ENCODE measurements around the gene EML6. TPM values are rescaled to one million over a fixed set of nuclear protein-coding genes. Genes with fewer than 3 reads are reported as not detected.

The EML6 gene
- total RNA-seq, 1 experiment from 2014 or later: 1.5 TPM

- H3K4me1 ChIP-seq (ENCODE audit: insufficient read depth, low read length): no peaks in the 10 kb centered on the region
- Mint-ChIP-seq H3K36me3 (ENCODE audit: insufficient read depth in 1 of 3, low read depth in 3 of 3) (no peaks in the 10 kb centered on the region), H3K4me3 (no peak overlapping the region), H3K27me3 (ENCODE audit: low read depth) (no peaks in the 10 kb centered on the region), H3K9me3 (no peaks in the 10 kb centered on the region), H3K4me1 (no peaks in the 10 kb centered on the region), H3K27ac (no peak overlapping the region)
- H3K4me2 ChIP-seq (ENCODE audit: insufficient read depth, insufficient read length, low read length): no peak overlapping the region
- no peak overlapping the region for H3K23ac ChIP-seq (ENCODE audit: insufficient read length, low read depth, low read length)
- no peak for DNase-seq
- no peak overlapping the region for H2AK5ac ChIP-seq (ENCODE audit: insufficient read length, low read length)
- no peak overlapping the region for H3K14ac ChIP-seq (ENCODE audit: insufficient read depth, low read length)
- no CpG with 5 or more reads among the region's 4 CpGs for WGBS (ENCODE audit: extremely low coverage, insufficient read length, low lambda C conversion rate)
- H2AFZ ChIP-seq (ENCODE audit: low read length): no peak overlapping the region
- H3K23me2 ChIP-seq (ENCODE audit: insufficient read length, low read depth, low read length, poor library complexity, severe bottlenecking): no peaks in the 10 kb centered on the region
- no peak overlapping the region for H2BK15ac ChIP-seq (ENCODE audit: low read depth, low read length)
- H3K79me1 ChIP-seq (ENCODE audit: insufficient read depth, low read depth, low read length, poor library complexity, severe bottlenecking): no peaks in the 10 kb centered on the region
- no peak for TF ChIP-seq CTCF (conservative IDR thresholded peaks at IDR 0.05)
- no peaks in the 10 kb centered on the region for H4K20me1 ChIP-seq (ENCODE audit: control insufficient read depth, insufficient read depth, insufficient read length)
- H3K18ac ChIP-seq (ENCODE audit: insufficient read length, low read depth, low read length): no peak overlapping the region
- H2BK20ac ChIP-seq (ENCODE audit: low read depth, low read length, poor library complexity, severe bottlenecking): no peak overlapping the region
- H4K91ac ChIP-seq (ENCODE audit: insufficient read length, low read depth, low read length): no peak overlapping the region
- H2BK12ac ChIP-seq (ENCODE audit: insufficient read length, low read depth, low read length): no peak overlapping the region
- H4K5ac ChIP-seq (ENCODE audit: insufficient read length, low read depth, low read length): no peak overlapping the region
- H3K4ac ChIP-seq (ENCODE audit: low read depth, low read length): no peak overlapping the region
- H3K27me3 ChIP-seq (ENCODE audit: insufficient read depth, low read length): no peaks in the 10 kb centered on the region
- no peaks in the 10 kb centered on the region for H3K79me2 ChIP-seq (ENCODE audit: insufficient read depth, low read length)
- no peak overlapping the region for H2BK5ac ChIP-seq (ENCODE audit: insufficient read length, low read length)
- no peak overlapping the region for H3K9ac ChIP-seq (ENCODE audit: extremely low read depth, insufficient read length, low read length)
- no peak overlapping the region for H4K8ac ChIP-seq (replicated peaks; ENCODE audit: insufficient read length, low read depth, low read length)
- no peak overlapping the region for H3K27ac ChIP-seq (ENCODE audit: insufficient read length, low read depth, low read length)
- no peaks in the 10 kb centered on the region for H3K9me3 ChIP-seq (ENCODE audit: control insufficient read depth, low read depth, low read length)
- no peak overlapping the region for H3T11ph ChIP-seq (ENCODE audit: low read length)
- no peak overlapping the region for H2BK120ac ChIP-seq (ENCODE audit: low read depth, low read length, poor library complexity, severe bottlenecking)
- no peak overlapping the region for H3K56ac ChIP-seq (ENCODE audit: insufficient read length, low read depth, low read length)
These were observed 188.8 kb downstream of the EML6 start for GRCh38 chr2:54912305-54912704.
